ENCODE measurements around the gene CBX4.

The CBX4 gene

GRCh38 chr17:79826841-79827578, 12.2 kb downstream of the CBX4 start:
- no peak for DNase-seq

GRCh38 chr17:79826204-79826680, 13.0 kb downstream of the CBX4 start:
- no peak for DNase-seq

DNA sequence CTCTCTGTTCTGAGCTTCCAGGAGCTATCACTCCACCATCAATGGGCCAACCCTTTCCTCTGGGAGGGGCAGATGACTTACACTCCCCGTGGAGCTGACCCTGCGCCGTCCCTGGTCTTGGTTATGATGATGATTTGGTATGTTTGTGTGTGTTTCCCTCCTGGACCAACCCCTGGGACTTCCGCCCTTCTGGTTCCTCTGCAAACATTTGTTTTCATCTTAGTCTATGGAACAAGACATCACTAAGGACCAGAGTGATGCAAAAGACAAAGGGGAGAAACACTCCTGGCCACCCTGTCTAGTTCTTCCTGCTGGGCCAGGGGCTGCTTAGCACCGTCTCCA, 13.7 kb downstream of the CBX4 start:
- no peak for DNase-seq

DNA sequence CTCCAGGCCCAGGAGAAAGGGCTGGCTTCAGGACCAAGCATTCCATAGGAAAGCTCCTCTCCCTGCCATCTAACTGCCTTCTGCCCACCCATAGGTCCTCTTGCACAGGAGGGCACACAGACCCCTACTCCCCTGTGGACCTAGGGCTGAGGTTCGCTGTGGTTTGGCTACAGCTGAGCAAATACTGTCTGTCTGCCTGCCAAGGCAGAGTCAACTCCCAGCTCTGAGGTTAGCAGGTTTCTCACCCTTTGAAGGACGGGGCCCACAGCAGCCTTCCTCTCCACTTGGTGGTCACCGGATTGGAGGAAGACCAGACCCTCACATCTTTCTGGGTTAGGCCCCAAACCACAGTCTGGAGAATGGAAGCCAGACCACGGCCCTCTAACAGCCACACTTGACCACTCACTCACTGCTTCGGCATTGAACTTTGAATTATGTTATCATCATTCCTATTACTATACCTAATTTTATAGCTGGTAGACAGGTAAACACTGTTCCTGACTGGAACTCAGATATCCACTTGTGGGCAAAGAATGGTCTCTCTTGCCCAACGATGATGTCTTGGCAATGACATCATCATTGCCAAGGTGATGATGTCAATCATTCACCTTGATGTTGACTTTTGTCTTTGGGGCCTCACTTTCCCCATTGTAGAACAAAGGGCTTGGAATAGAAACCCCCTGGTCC, 14.2 kb downstream of the CBX4 start:
- no peak for DNase-seq

GRCh38 chr17:79824234-79824633, 15.0 kb downstream of the CBX4 start:
- DNase-seq: no peak

DNA sequence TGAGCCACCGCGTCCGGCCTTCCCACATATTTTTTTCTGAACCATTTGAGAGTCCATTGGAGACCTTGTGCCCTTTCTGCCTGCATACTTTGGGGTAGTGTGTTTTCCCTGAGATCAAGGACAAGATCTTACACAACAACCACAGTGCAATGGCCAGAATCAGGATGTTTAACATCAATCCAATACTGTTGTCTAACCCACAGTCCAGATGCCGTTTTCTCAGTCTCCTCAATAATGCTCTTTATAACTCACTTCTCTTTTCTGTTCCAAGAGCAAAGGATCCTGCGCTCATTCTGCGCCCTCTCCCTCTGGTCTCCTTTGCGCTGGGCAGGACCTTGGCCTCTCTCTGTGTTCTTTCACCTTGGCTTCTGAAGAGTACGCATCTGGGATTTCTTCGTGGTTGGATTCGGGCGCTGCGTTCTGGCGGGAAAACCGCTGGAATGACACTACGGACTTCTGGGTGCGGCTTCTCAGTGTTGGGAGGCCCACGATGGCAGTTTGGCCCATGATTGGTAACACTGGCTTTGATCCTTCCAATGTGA, 16.6 kb downstream of the CBX4 start:
- no peak for DNase-seq

DNA sequence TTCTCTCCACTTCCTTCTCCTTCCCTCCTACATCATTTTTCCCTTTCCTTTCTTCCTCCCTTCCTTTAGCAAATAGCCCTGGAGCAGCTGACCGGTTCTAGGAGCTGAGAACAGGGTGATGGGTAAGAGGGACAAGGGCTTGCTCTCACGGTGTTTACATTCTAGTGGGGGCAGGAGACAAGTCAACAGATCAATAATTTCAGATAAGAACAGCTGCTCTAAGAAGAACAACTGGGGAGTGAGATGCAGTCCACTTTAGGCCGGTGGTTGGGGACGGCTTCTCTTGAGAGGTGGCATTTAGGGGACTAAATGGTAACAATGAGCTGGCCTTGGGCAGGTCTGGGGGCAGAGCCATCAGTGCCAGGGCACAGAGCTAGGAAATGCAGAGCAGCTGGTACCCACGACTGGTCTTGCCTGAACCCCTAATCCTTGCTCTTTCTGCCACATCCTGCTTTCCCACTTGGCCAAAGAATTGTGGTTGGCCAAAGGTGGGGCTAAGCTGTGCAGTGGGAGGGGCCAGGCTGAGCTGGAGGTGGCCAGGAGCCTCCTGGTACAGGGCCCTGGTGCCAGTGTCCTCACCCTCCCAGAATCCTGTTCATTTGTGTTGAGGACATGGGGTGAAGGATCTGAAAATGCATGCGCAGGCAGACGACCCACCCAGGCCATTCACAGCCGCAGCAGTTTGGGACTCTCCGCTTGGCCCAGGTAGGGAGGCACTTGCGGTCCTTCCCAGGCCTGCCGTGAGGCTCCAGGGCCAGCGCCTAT, 17.7 kb downstream of the CBX4 start:
- no peak for DNase-seq

GRCh38 chr17:79820959-79821330, 18.3 kb downstream of the CBX4 start:
- no peak for DNase-seq

GRCh38 chr17:79819534-79820276, 19.5 kb downstream of the CBX4 start:
- DNase-seq: no peak

GRCh38 chr17:79819085-79819484, 20.2 kb downstream of the CBX4 start:
- DNase-seq: no peak

DNA sequence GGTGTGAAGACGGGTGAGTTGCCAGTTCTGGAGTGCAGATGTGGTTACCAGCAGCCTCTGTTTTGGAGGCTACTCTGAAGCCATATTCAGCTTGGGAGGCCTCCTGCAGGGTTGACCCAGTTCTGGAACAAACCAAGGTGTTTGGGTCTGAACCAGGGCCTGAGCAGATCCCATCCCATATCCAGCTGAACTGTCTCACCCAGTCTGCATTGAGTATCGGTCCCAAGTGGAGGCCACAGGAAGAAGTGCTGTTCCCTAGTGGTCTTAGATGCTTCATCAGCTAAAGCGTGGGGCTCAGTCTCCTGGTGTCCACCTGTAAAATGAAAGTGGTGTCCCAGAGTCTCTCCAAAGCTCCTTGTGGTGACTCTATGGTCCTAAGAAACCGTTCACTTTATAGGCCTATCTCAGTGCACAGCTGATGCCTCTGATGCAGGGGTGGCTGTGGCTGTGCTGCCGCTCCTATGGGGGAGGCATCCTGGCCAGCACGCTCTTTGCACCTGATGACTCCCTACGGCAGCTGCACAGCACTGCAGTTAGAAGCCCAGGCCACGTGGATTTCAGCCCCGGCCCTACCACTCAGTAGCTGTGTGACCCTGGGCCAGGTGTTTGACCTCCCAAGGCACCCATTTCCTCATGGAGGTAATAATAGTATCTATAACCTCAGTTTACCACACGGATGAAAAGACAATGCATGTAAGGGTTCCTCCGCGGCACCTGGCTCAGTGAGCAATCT, 21.0 kb downstream of the CBX4 start:
- no peak for DNase-seq

DNA sequence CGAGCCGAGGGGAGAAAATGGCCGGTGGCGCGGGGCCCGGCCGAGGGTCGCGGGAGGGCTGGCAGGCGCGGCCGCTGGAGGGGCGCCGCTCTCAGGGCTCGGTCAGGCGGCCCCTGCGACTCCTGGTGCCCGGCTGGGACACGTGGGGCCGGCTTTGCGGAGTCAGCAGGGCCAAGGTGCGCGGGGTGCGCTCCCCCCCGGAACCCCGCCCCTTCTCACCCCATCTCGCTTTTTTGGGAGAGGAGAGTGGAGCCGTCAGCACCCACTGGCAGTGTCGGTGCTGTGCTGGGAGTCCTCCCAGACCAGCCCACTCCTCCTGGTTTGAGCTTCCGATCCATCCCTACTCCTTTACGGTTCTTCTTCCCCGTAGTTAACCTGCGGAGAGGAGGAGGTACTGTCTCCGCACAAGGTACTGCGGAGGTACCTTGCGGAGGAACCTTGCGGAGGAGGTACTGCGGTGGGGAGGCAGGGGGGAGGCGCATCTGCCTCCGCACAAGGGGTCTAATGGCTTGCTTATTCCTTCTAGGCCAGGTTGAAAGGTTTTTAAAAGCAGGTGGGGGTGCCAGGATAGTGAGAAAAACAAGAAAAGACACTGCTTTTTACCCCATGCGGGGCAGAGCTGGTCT, 23.3 kb downstream of the CBX4 start:
- no peak for DNase-seq

GRCh38 chr17:79814974-79815835, 24.0 kb downstream of the CBX4 start:
- DNase-seq: no peak

GRCh38 chr17:79814127-79814973, 24.9 kb downstream of the CBX4 start:
- DNase-seq: no peak

DNA sequence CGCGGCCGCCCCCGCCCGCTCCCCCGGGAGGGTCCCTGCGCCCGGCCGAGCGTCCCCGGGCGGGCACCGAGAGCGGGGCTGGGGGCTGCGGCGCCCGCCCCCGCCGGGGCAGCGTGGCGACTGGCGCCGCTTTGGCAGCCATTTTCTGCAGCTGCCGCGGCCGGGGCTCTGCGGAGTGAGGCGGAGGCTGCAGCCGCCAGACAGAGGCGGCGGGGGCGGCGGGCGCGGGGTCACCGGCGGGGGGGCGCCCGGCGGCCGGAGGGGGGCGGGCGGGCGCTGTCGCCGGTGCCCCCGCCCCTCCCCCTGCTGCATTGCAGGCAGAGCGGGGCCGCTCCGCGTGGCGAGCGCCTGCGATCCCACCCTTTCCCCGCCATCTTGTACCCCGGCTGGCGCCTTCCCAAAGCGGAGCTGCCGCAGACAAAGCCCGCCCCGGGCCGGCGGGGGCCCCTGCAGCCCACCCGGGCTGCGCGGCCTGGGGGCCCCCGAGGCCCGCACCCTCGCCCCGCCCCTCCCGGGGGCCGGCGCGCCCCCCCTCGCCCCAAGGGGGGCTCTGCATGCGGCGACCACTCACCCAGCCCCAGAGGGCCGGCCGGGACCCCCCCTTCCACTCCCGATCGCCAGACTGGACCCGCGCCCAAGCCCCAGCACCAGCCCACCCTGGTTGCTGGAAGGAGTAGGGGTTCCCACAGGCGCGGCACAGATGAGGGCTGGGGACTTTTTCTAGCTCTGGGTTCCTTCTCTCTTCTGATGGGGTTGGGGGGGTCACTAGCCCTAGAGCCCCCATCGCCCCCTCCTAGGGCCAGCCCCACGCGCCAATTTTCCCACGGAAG, 25.7 kb downstream of the CBX4 start:
- DNase-seq: no peak

DNA sequence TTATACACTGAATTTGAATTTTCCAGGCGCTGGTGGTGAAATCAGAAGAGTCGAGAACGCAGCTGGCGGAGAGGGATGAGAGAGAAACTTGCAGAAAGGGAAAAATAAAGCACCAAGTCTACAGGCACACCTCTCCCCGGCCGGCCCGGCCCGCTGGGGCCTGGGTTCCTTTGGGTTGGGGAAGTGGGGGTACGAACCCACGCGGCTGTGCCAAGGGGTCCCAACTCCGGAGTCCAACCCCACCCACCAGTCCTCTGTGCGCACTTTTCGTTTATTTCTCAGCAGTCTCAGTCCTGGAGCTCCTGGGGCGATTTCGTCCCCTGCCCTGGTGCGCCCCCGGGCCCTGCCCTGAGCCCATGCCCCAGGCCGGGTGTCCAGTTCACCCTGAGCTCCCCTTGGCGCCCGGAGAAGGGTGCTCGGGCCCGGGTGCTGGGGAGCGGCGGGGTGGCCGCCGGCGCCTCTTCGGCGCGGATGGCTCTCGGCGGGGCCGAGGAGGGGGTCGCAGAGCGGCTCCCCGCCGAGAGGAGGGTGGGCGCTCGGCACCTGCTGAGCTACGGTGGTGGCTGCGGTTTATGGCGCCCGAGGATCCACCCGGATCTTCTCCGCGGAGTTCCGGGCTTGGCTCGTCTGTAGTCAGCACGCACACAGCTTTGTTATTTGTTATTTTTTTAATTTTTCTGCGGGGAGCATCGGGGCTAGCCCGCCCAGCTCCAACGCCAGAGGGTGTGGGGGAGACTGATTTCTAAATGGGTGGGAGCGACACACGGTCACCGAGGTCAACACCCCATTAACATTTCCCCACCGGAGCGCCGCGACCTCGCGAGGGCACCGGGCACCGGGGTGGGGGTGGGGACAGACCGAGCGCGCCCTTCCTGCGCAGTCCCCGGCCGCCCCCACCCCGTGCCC, 26.6 kb downstream of the CBX4 start:
- DNase-seq: no peak

- no peak for DNase-seq
Measured at GRCh38 chr17:79811868-79812352, 27.3 kb downstream of the CBX4 start.

All from stimulated activated CD4-positive, alpha-beta T cell treated with anti-CD3 and anti-CD28 coated beads, Interleukin-12 subunit alpha, Interleukin-12 subunit beta, amount 100 ng/mL, for 4 hours (primary cell).